Measurements from ENCODE around the gene AGPAT4. TPM values are rescaled to one million over a fixed set of nuclear protein-coding genes. Genes with fewer than 3 reads are reported as not detected.

The AGPAT4 gene
- total and polyA plus RNA-seq, 2 of the 4 experiments (the other 2 are of a cell fraction) = 3.6 to 3.8 TPM

DNA sequence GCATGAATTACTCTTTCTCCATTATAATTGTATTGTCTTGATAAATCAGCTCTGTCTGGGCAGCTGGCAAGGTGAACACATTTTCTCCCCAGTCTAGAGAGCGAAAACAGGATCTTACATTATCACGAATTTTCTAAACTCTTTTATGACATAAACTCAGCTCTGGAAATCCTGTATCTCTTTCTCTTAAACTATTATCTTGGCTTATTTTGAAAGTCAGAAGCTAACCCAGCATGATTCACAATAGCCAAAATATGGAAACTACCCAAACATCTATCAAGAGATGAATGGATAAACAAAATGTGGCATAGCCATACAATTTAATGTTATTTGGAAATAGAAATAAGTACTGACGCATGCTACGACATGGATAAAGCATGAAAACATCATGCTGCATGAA is 25.9 kb upstream of the AGPAT4 start:
- H3K27me3 ChIP-seq (ENCODE audit: control insufficient read depth, insufficient read depth, low read length) = no peaks in the 10 kb centered on the region
- no peak overlapping the region for H2BK120ac ChIP-seq (ENCODE audit: low read depth, low read length)
- TF ChIP-seq, protein P1, sequence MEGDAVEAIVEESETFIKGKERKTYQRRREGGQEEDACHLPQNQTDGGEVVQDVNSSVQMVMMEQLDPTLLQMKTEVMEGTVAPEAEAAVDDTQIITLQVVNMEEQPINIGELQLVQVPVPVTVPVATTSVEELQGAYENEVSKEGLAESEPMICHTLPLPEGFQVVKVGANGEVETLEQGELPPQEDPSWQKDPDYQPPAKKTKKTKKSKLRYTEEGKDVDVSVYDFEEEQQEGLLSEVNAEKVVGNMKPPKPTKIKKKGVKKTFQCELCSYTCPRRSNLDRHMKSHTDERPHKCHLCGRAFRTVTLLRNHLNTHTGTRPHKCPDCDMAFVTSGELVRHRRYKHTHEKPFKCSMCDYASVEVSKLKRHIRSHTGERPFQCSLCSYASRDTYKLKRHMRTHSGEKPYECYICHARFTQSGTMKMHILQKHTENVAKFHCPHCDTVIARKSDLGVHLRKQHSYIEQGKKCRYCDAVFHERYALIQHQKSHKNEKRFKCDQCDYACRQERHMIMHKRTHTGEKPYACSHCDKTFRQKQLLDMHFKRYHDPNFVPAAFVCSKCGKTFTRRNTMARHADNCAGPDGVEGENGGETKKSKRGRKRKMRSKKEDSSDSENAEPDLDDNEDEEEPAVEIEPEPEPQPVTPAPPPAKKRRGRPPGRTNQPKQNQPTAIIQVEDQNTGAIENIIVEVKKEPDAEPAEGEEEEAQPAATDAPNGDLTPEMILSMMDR (conservative IDR thresholded peaks at IDR 0.05; ENCODE audit: low read depth, low read length) = no peak
- TF ChIP-seq, protein P2, sequence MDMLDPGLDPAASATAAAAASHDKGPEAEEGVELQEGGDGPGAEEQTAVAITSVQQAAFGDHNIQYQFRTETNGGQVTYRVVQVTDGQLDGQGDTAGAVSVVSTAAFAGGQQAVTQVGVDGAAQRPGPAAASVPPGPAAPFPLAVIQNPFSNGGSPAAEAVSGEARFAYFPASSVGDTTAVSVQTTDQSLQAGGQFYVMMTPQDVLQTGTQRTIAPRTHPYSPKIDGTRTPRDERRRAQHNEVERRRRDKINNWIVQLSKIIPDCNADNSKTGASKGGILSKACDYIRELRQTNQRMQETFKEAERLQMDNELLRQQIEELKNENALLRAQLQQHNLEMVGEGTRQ (IDR thresholded peaks at IDR 0.05; ENCODE audit: low read depth, low read length) = no peak
- TF ChIP-seq SMC3 (IDR thresholded peaks at IDR 0.05; ENCODE audit: low read depth, low read length) (no peak), RFX5 (IDR thresholded peaks at IDR 0.05; ENCODE audit: low read depth, low read length) (no peak), NFE2L2 (IDR thresholded peaks at IDR 0.05; ENCODE audit: low read depth, low read length) (no peak), RCOR1 (IDR thresholded peaks at IDR 0.05; ENCODE audit: insufficient replicate concordance, low read length) (no peak), POLR2A (IDR thresholded peaks at IDR 0.05; ENCODE audit: low read depth, low read length) (no peak), CHD1 (IDR thresholded peaks at IDR 0.05; ENCODE audit: low read depth, low read length) (no peak), RAD21 (IDR thresholded peaks at IDR 0.05; ENCODE audit: low read length) (no peak), CEBPB (IDR thresholded peaks at IDR 0.05; ENCODE audit: low read depth, low read length) (no peak), MAFK (IDR thresholded peaks at IDR 0.05; ENCODE audit: low read depth, low read length) (no peak)
- ATAC-seq (ENCODE audit: low read depth) (no peak), DNase-seq (no peak)
- H3K9ac ChIP-seq (ENCODE audit: low read depth, low read length) = no peak overlapping the region
- no peak overlapping the region for H3K4ac ChIP-seq (ENCODE audit: low read depth, low read length)
- no peak overlapping the region for H2AFZ ChIP-seq (replicated peaks; ENCODE audit: low read length, poor library complexity)
- no peak overlapping the region for H2BK20ac ChIP-seq (ENCODE audit: low read depth, low read length)
- in situ Hi-C loops (cut with MboI; ENCODE audit: low sequenced_read_pairs) = no loop called here
- H2AK5ac ChIP-seq (ENCODE audit: low read depth, low read length) = no peak overlapping the region
- no peak overlapping the region for H2BK5ac ChIP-seq (ENCODE audit: low read depth, low read length, poor library complexity, severe bottlenecking)
- no peaks in the 10 kb centered on the region for H3K79me1 ChIP-seq (ENCODE audit: low read depth in 1 of 2, low read length in 2 of 2)
- H3K9me3 ChIP-seq (ENCODE audit: control insufficient read depth, insufficient read depth, low read length) = no peaks in the 10 kb centered on the region
- no peaks in the 10 kb centered on the region for H3K36me3 ChIP-seq (ENCODE audit: control insufficient read depth, insufficient read depth, low read length)
- no peak overlapping the region for H3K27ac ChIP-seq (ENCODE audit: insufficient read depth, low read length)
- BruUV-seq (replicated peaks) = no TSS peak
- intact Hi-C loops (cut with micrococcal nuclease) = no loop called here
- no peak overlapping the region for H3K14ac ChIP-seq (replicated peaks; ENCODE audit: low read depth, low read length)
- H2BK15ac ChIP-seq (ENCODE audit: low read depth, low read length) = no peak overlapping the region
- H4K8ac ChIP-seq (ENCODE audit: low read depth in 2 of 2, low read length in 2 of 2) = no peak overlapping the region
- no peak overlapping the region for H2AK9ac ChIP-seq (replicated peaks; ENCODE audit: low read depth, low read length, poor library complexity)
- H3K4me3 ChIP-seq (ENCODE audit: insufficient read depth, low read depth, low read length) = no peak overlapping the region
- POLR2A ChIA-PET (ENCODE audit: unreplicated experiment) = no interaction called here
- no peaks in the 10 kb centered on the region for H3K9me1 ChIP-seq (ENCODE audit: insufficient read depth, low read length)
- no peak overlapping the region for H4K5ac ChIP-seq (ENCODE audit: low read depth, low read length)
- H4K91ac ChIP-seq (ENCODE audit: insufficient read depth, low read depth, low read length) = no peak overlapping the region
- CTCF ChIA-PET = interaction anchor here (1.0 kb wide), 1 partner anchor 10 kb away, joined by 3 read pairs; no protein-coding TSS in a partner anchor
- peaks cover 4% of the 10 kb centered on the region for H3K4me1 ChIP-seq (ENCODE audit: control insufficient read depth, insufficient read depth, low read length)
- no peak overlapping the region for H3K4me2 ChIP-seq (ENCODE audit: low read depth, low read length)
- no peak overlapping the region for H3K18ac ChIP-seq (ENCODE audit: low read depth, low read length)
- no peak overlapping the region for H3K23ac ChIP-seq (ENCODE audit: low read depth, low read length)
- H3K56ac ChIP-seq (ENCODE audit: extremely low read depth, insufficient read depth, low read length) = no peak overlapping the region
- dilution Hi-C loops (cut with HindIII; ENCODE audit: low sequenced_read_pairs, unreplicated experiment) = no loop called here
- no peaks in the 10 kb centered on the region for H4K20me1 ChIP-seq (ENCODE audit: insufficient read depth, low read length)
- no CpG with 5 or more reads among the region's 4 CpGs for WGBS, 2 experiments (ENCODE audit: extremely low coverage in 2 of 2, insufficient read length in 1 of 2)
